GM21390 (cell line): ENCODE results near the gene RNF144A.

Experiments used
- ATAC-seq: cut with Tn5 transposase; IDR thresholded peaks from one replicate; pipeline ENCODE4 v1.9.1; 2021; ENCODE audit not compliant: unreplicated experiment

Gene RNF144A

DNA sequence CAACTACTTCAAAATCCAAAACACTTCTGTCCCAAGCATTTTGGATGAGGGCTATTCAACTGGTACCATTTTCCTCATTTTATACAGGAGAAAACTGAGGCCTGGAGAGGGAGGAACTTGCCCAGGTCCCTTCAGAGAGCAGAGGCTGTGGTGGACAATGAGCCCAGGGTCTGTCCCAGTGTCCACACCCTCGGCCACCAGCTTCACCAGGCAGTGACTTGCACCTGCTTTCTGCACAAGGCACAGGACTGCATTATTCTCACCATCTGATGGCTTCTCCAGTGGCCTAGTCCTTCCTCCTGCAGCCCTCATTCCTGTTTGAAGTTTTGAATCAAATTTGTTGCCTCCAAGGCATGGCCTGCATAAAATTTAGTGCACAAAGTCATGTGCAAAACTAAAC lies 53.3 kb downstream of the RNF144A start:
- no peak for ATAC-seq

DNA sequence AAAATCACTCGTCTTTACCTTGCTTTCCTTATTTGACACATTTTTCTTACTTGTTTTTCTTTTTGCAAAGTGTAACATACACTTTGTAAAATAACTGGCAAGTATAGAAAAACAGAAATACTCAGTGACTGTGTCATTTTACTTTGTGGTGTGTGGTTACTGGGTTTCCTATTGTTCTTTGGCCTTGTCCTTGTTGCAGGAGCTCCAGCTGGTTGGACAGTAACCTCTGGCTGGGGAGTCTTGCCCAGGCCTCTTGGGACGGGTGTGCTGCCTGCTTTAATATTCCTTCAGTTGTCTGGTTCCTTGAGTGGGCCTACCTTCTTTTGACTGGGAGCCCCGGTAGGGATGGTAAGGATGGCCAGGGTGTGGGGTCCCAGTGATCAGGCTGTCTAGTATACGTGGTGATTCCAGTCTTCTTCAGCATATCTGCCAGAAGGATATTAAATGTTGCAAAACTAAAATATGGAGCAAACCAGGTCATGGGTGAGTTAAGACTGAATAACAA lies 53.8 kb downstream of the RNF144A start:
- no peak for ATAC-seq

DNA sequence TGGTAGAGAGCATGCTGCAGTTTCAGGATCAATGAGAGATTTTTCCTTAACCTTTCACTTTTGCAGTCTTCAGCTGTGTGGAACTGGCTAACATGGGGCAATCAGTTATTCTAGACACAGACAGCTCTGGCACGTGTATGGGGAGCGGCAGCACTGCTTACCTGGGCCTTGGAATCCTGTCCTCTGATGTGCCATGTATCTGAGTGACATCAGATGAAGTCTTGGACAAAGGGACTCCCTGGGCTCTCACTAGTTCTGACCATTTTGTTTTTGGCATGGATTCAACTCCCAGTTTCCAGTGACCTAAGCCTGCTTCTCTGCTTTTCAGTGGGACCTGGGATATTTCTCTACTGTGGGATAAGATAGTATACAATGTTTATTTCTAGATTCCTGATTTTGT lies 54.3 kb downstream of the RNF144A start:
- no peak for ATAC-seq

DNA sequence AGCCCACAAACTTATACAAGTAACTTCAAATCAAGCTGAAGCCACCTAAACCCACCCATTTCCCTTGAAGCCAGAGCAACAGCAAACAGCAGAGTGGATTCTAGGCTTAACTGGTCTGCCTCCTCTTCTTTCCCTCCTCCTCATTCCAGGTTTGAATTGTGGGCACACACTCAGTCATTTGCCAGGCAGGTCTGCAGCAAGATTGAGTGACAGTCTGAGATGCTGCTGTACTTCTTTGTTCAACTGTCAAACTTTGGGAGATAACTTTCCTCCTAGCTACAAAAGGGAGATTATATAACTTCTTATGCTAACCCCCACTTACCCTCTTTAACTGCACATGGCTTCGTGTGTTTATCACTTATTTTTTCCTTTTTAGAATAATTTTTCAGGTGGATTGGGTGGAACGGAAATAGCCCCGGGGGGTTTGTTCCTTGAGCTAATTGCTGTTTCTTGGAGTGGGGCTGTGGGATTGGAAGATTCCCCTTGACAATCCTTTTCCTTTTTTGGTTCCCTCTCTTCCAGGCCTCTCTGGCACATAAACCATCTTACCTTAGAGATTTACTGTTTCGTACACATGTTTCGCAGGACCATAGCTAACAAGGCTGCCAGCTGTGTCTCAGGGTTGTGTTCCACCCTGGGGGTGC lies 55.0 kb downstream of the RNF144A start:
- no peak for ATAC-seq

DNA sequence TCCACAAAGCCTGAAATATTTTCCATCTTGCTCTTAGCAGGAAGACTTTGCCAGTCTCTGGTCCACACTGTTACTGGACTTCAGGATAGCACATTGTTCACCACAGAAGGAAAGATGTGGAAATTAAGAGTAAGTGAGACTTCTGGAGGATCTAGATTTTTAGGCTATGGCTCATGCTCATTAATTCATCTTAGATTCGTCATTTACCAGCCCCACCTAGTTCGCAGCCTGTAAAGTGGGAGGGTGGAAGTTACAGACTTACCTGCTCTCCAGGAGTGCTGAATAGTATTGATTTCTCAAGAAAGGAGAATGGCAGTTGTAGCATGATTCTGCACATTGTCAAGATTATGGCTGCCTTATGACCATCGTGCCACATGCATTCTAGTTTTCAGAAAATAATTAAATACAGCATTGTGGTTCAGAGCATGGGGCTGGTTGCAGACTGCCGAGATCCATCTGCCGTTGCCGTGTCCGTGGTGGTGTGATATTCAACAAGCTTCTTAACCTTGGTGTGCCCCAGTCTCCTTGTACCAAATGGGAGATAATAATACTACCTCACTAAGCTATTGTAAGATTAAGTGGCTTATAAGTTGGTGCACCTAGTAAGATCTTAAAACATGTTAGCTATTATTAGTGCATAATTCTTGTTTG lies 56.8 kb downstream of the RNF144A start:
- ATAC-seq: no peak

DNA sequence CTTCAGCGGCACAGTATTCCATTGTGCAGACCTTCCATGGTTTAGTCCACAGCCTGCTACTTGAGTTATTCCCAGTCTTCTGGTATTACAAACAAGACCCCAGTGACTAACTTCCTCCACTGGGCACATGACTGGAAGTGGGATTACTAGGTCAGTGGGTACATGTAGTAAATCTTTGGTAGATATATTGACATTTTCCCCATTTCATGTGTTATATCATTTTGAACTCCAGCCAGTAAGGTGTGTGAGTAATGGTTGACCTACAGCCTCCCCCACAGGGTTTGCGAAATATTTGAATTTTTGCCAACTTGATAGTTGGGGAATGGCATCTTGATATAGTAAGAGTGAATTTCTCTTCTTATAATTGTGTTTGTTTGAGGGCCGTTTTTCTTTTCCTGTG lies 58.8 kb downstream of the RNF144A start:
- no peak for ATAC-seq

DNA sequence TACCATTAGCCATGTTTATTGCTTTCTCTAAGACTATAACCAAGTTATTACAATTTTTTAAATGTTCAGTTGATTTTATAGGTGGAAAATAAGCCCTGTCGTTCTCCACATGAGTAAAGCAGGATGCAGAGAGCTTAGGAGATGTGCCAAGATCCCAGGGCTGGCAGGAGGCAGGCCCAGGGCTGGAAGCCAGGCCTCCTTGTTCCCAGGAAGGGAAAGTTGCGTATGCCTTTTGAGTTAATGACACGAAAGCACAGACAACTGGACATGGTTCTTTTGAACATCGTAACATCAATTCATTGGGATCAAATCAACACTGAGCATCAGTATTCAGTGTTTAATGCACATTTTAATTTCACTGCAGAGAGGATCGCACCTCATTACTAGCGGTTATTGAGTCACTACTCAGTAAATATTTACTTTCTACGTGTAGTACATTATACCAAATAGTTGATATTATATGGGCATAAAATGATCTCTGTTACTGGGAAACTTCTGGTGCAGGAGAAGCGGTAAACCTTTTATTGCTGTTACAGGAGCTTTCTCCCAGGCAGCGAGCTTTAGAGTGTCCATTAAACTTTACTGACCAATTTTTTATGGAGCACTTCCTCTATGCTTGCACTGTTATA lies 60.0 kb downstream of the RNF144A start:
- ATAC-seq: no peak

DNA sequence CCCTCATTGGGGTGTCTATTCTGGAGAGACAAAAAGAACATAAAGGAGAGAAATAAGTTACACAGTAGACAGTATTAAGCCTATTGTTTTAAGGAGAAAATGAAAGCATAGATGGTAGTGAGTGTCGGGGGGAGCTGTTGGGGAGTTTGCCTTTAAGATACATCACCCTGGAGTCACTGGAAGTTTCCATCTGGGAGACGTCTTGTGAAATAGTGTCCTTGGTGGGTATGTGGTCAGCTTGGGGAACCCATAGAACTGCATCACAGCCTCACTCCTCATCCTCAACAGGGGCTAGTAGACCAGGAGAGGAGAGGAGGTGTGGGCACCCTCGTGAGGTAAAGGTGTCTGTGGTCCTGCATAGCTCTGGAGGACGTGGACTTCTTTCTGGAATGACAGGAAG lies 60.6 kb downstream of the RNF144A start:
- ATAC-seq: no peak

DNA sequence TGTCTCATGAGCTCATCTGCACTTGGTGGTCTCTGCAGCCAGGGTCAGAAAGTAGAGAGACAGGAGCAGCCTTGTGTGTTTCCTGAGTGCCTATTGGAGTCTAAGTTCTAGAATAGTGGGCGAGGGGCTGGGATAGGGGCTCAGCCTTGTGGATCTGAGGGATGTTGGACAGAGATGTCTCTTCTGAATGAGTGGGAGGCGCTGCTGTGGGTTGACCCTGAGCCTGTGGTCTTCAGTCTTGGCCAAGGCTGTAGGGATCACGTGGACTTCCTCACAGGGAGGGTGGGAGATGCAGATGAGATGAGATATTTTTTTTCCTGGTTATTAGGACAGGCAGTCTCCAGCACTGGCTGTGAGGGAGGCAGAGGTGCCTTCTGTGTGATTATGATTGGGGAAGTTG lies 61.8 kb downstream of the RNF144A start:
- no peak for ATAC-seq

DNA sequence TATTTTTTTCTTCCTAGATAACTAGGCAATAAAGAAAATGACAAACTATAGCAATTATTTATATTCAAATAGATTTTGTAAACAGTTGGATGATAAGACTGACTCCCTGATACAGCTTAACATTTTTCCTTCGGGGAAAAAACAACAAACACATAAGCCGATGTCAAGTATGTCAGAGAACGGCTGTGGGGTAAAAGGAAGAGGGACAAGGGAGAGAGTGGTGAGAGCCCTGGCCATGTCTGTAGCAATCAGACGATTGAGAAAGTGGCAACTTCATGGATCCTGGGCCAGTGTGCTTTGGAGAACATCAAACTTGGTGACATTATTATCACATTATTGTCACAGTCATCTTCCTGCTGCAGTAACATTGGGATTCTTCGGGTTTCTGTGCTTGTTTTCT lies 65.2 kb downstream of the RNF144A start:
- no peak for ATAC-seq

DNA sequence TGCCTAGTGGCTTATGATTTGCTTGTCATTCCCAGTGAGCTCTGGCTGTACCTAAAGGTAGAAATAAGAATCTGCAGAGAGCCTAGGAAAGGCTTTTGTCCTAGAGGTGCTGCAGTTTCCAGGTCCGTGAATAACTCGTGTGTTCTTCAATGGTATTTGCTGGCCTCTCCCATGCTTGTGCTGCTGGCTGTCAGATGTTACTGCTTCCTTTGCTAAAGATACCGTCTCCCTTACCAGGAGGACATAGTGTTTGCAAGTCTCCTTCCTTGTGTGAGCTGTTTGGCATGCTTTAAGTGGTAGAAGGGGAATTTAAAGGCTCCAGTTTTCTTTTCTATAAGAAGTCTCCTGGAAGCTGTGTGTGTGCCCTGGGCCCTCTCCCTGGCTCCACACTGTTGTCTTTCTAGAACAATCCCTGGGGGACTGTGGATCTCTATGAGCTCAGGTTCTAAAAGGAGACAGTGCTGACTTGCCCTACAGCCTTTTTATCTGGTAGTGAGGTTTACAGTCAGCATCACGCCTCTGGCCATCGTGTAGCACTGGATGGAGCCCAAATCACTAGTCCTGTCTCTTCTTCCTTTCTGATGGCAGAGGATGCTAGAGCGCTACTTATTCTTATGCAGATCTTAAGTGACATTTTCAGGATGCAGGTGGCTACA lies 65.8 kb downstream of the RNF144A start:
- no peak for ATAC-seq

DNA sequence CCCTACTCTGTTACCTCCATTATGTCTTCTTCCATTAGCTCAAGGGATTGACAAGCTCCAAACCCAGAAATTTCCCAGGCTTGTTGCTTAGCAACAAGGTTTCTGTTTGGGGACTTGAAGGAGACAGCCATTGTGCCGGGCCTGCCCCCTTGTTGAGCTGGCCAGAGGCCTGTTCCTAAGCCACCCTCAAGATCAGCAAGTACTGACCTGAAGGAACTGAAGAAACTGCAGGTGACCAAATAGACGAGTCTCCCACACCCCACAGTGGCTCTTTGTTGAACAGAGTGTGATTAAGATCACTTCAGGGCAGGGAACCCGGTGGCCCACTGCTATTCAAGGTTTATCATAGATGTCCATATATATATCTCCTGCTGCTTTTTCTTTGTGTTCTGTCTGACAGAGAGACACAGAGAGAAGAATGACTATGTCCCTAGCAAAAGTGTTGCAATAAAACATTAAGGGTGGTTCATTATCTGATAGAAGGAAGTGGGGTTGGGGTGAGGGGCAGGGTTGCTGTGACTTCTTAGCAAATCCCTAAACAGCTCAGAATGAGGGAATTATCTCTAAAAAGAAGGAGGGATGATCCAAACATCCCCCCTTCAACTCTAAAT lies 69.2 kb downstream of the RNF144A start:
- ATAC-seq: no peak

DNA sequence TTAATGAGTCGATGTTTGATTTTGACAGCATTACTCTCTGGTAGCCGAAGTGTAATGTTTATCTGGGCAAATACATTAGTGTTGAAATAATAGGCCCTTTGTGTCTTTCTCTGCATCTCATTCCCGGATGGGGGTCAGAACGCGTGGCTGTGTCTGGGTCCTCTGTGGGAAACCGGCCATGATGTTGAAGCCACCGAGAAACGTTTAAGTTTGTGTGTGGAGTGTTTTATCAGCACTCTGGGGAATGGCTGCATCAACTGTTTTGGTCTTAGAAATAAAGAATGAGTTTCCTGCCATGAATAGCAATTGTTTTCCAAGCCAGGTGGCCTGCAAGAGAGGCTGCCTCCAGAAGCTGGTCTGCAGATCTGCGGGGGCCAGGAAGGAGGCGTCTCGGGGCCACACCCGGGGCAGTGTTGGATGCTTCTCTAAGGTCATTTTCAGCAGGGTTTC lies 69.7 kb downstream of the RNF144A start:
- ATAC-seq: no peak

DNA sequence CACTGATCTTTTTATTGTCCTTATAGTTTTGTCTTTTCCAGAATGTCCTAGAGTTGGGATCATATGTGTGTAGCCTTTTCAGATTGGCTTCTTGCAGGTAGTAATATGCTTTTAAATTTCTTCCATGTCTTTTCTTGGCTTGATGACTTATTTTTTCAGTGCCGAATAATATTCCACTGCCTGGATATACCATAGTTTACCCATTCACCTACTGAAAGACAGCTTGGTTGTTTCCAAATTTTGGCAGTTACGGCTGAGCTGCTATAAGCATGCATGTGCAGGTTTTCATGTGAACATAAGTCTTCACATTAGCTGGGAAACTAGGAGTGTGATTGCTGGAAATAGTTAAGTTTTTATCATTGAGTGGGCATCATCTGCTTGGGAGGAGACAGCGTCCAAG lies 73.7 kb downstream of the RNF144A start:
- no peak for ATAC-seq

DNA sequence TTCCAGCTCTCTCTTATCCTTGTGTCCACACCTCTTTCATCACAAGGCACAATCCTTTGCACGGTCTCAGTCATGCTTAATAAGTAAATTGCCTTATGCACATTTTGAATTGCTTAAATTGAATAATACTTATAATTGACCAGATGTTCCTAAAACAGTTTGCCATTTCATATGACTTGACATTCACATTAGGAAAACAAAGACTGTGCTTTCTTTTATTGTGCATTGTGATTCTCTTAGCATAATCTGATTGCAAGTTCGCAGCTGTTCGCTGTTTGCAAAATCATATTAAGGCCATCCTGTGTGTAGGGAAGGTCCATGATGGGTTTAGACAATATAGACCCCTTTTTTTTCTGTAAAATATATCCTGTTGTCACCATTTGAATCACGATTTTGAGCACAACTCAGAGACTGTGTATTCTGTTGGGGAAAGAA lies 75.6 kb downstream of the RNF144A start:
- no peak for ATAC-seq

DNA sequence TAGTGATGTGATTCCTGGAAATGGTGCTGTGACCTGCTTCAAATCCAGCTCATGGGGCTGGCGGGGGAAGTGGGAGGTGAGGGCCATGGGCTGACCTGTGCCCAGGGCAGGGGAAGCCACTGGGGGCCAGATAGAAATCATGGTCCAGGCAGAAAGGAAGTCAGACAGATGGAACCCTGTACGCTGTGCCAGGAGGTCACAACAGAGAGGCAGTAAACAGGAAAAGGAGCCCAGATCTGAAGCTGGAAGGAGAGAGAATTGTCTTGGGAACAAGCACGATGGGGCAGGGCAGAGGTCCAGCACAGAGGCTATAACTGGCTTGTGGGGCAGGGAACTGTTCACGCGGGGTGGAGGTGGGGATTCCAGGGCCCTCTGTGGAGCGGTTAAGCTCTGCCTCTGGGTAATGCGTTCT lies 76.0 kb downstream of the RNF144A start:
- no peak for ATAC-seq

DNA sequence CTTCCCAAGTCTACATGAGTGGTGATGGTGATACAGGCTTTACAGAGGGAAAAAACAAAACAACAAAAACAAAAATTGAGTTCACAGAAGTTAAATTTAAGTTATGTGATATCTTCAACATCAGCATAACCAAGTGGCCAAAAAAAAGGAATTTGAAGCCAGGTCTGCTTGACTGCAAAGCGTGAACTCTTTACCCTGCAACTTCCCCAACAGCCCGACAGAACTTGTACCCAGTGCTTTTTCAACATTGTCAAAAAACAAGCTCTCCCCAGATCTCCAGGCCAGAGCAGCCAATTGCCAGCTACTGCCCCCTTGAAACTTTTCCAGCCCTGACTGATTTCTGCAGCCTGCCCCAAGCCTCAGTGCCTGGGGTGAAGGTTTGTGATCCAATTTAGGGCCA lies 76.7 kb downstream of the RNF144A start:
- ATAC-seq: no peak

DNA sequence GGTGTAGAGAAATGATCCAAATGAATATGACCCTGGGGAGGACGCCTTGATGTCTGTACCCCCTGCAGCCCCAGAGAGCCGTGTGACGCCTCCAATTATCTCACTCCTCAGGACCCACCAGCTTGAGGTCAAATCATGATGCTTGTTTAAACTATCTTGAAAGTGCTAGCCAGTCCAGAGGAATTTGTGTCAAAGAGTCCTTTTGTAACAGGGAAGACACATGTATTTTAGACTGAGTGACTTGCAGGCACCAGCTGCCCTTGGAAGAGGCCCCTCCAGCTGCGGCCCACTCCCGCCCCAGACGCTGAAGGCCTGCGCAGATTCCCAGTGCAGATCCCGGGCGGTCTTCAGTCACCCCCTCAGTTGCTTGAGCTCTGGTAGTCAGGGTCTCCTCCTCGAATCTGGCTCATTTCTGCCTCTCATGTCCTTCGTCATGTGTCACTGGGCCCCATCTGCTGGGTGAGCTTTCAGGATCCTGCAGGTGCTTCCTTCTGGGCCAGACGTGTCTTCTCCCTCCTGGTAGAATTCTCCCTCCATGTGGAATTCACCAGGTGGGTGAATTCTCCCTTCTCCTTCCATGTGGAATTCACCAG lies 77.4 kb downstream of the RNF144A start:
- ATAC-seq: no peak

DNA sequence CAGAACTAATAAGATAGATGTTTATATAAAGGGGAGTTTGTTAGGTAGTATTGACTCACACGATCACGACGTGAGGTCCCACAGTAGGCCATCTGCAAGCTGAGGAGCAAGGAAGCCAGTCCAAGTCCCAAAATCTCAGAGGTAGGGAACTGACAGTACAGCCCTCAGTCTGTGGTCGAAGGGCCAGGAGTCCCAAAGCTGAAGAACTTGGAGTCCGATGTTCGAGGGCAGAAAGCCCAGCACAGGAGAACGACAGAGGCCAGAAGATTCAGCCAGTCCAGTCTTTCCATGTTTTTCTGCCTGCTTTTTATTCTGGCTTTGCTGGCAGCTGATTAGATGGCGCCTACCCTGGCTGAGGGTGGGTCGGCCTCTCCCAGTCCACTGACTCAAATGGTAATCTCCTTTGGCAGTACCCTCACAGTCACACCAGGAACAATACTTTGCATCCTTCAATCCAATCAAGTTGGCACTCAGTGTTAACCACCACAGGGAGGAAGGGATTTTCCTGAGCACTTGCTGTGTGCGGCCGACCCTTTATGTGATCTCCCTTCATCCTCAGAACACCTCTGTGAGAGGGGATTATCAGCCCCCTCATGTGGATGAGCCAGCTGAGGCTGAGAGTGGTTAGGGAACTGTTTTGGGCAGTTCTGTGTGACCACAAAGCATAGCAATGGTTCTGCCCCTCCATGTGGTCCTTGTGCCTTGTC lies 78.3 kb downstream of the RNF144A start:
- ATAC-seq: no peak

DNA sequence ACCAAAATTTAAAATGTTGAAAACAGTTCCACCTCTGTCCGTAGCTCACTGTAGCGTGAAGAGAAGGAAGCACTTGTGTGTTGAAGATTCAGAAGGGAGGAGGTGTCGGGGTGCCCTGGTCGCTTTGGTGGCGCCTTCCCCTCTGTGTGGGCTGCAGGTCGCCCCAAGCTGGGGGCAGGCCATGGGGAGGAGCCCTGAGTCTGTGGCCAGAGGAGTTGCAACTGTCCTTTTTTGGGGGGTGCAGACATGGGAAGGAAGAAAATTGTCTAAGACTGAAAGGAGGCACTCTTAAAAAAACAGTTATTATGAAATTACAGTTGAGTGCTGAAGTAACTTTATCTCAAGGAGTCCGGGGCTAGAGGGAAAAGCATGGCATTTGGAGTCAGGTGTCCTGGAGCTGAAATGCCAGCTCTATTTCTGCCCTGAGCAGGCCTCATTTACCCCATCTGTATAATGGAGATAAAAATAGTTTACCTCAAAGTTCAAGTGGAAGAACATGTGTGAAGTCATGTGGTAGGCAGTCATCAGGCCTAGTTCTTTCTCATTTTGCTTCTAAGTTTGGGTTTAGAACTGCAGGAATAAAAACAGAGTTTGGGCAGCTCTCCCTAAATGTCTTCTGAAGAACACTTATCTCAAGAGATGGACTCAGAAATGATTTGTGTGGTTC lies 82.1 kb downstream of the RNF144A start:
- peak; percentile 87 for ATAC-seq
